ENCODE measurements around the gene SERPINB5. TPM values are rescaled to one million over a fixed set of nuclear protein-coding genes. Genes with fewer than 3 reads are reported as not detected.
A peak's percentile ranks its signal among the peaks of the same experiment; 100 is the strongest.

The SERPINB5 gene, protein sequence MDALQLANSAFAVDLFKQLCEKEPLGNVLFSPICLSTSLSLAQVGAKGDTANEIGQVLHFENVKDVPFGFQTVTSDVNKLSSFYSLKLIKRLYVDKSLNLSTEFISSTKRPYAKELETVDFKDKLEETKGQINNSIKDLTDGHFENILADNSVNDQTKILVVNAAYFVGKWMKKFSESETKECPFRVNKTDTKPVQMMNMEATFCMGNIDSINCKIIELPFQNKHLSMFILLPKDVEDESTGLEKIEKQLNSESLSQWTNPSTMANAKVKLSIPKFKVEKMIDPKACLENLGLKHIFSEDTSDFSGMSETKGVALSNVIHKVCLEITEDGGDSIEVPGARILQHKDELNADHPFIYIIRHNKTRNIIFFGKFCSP
- total RNA-seq (2021) (0.11 TPM in 1 of 2 replicates, not detected in the other), Bru-seq, nascent RNA (not detected), BruChase-seq, experiment 1, labeled RNA remaining after a 2-hour chase (percentile 6 among the genes with signal in this experiment), BruChase-seq, experiment 2, labeled RNA remaining after a 6-hour chase (percentile 11 among the genes with signal in this experiment)
- long read RNA-seq, result 0 reads

DNA sequence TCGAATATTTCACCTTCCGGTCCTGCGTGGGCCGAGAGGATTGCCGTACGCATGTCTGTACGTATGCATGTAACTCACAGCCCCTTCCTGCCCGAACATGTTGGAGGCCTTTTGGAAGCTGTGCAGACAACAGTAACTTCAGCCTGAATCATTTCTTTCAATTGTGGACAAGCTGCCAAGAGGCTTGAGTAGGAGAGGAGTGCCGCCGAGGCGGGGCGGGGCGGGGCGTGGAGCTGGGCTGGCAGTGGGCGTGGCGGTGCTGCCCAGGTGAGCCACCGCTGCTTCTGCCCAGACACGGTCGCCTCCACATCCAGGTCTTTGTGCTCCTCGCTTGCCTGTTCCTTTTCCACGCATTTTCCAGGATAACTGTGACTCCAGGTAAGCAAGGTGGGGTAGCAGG, at the start of gene SERPINB5:
Gene SERPINB5, plus strand, starts transcription at position 291 of the 400 bp plus-strand sequence. CDS start 7,471 bp downstream, outside the sequence.
- Histone ChIP-seq H3K4me1 (ENCODE audit: insufficient read depth, low read length, poor library complexity, severe bottlenecking) (peaks cover 9% of the 10 kb centered on the region), H3K27ac (ENCODE audit: low read depth, low read length, poor library complexity, severe bottlenecking) (no peak within 1 kb of the TSS), H3K4me3 (ENCODE audit: low read depth, low read length, poor library complexity, severe bottlenecking) (no peak within 1 kb of the TSS), H3K36me3 (ENCODE audit: insufficient read depth, low read length, poor library complexity, severe bottlenecking) (no peaks in the 10 kb centered on the region), H3K9me3 (ENCODE audit: low read depth, low read length, poor library complexity, severe bottlenecking) (no peaks in the 10 kb centered on the region), H3K27me3 (replicated peaks; ENCODE audit: insufficient read depth, low read depth, low read length, poor library complexity) (no peaks in the 10 kb centered on the region)
- ChIA-PET POLR2A (ENCODE audit: low non-redundant PET) (no interaction called here), CTCF (no interaction called here)
- TF ChIP-seq, protein P1, sequence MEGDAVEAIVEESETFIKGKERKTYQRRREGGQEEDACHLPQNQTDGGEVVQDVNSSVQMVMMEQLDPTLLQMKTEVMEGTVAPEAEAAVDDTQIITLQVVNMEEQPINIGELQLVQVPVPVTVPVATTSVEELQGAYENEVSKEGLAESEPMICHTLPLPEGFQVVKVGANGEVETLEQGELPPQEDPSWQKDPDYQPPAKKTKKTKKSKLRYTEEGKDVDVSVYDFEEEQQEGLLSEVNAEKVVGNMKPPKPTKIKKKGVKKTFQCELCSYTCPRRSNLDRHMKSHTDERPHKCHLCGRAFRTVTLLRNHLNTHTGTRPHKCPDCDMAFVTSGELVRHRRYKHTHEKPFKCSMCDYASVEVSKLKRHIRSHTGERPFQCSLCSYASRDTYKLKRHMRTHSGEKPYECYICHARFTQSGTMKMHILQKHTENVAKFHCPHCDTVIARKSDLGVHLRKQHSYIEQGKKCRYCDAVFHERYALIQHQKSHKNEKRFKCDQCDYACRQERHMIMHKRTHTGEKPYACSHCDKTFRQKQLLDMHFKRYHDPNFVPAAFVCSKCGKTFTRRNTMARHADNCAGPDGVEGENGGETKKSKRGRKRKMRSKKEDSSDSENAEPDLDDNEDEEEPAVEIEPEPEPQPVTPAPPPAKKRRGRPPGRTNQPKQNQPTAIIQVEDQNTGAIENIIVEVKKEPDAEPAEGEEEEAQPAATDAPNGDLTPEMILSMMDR (conservative IDR thresholded peaks at IDR 0.05; ENCODE audit: low read depth, low read length), result no peak
- no peak for TF ChIP-seq EZH2 (IDR thresholded peaks at IDR 0.05; ENCODE audit: borderline replicate concordance, low read depth, low read length, poor library complexity, severe bottlenecking)
- intact Hi-C loops (cut with micrococcal nuclease; ENCODE audit: unreplicated experiment), result no loop called here
- DNase-seq (ENCODE audit: low spot score), result no peak
- BruUV-seq (replicated peaks), result no TSS peak

DNA sequence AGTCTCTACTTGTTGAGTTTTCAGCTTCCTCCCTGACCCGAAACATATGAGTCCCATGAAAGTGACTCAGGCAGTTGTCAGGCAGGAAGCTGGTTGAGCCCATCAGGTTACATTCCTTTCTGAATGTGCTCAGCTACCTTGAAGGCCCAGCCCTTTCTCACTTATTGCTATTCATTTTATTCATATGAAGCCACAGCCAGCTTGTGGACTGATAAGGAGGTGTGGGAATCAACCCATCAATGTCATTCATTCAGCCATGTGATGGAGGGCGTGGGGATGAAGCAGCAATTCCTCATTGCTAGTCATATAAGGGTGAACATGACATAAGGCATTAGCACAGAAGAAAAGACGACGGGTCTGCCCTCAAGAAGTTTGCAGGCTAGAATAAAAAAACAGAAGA, 49.2 kb upstream of the SERPINB5 start:
- H3K36me3 ChIP-seq (ENCODE audit: insufficient read depth, low read length, poor library complexity, severe bottlenecking), result no peaks in the 10 kb centered on the region
- intact Hi-C loops (cut with micrococcal nuclease; ENCODE audit: unreplicated experiment), result no loop called here
- no TSS peak for BruUV-seq (replicated peaks)
- TF ChIP-seq EZH2 (IDR thresholded peaks at IDR 0.05; ENCODE audit: borderline replicate concordance, low read depth, low read length, poor library complexity, severe bottlenecking), result no peak
- TF ChIP-seq, protein P1 (conservative IDR thresholded peaks at IDR 0.05; ENCODE audit: low read depth, low read length), result no peak
- H3K4me3 ChIP-seq (ENCODE audit: low read depth, low read length, poor library complexity, severe bottlenecking), result no peak overlapping the region
- no peak overlapping the region for H3K27ac ChIP-seq (ENCODE audit: low read depth, low read length, poor library complexity, severe bottlenecking)
- peaks cover 5% of the 10 kb centered on the region for H3K4me1 ChIP-seq (ENCODE audit: insufficient read depth, low read length, poor library complexity, severe bottlenecking)
- H3K9me3 ChIP-seq (ENCODE audit: low read depth, low read length, poor library complexity, severe bottlenecking), result no peaks in the 10 kb centered on the region
- no peaks in the 10 kb centered on the region for H3K27me3 ChIP-seq (replicated peaks; ENCODE audit: insufficient read depth, low read depth, low read length, poor library complexity)
- no peak for DNase-seq (ENCODE audit: low spot score)
- POLR2A ChIA-PET (ENCODE audit: low non-redundant PET), result no interaction called here
- CTCF ChIA-PET, result no interaction called here

DNA sequence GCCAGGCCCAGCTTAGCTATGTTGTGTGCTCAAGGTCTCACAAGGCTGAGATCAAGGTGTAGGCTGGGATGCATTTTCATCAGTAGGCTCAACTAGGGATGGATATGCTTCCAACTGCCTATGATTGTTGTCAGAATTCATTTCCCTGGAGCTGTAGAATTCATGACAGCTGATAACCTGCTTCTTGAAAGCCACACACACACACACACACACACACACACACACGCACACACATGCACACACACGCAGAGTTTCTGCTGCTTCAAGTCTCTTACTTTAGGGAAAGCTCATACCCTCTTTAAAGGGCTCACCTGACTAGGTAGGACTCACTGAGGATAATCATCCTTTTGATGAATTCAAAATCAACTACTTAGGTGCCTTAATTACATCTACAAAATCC, 46.2 kb upstream of the SERPINB5 start:
- H3K27ac ChIP-seq (ENCODE audit: low read depth, low read length, poor library complexity, severe bottlenecking), result no peak overlapping the region
- no peak for DNase-seq (ENCODE audit: low spot score)
- no peaks in the 10 kb centered on the region for H3K36me3 ChIP-seq (ENCODE audit: insufficient read depth, low read length, poor library complexity, severe bottlenecking)
- intact Hi-C loops (cut with micrococcal nuclease; ENCODE audit: unreplicated experiment), result no loop called here
- CTCF ChIA-PET, result no interaction called here
- no TSS peak for BruUV-seq (replicated peaks)
- no peak for TF ChIP-seq EZH2 (IDR thresholded peaks at IDR 0.05; ENCODE audit: borderline replicate concordance, low read depth, low read length, poor library complexity, severe bottlenecking)
- no peaks in the 10 kb centered on the region for H3K9me3 ChIP-seq (ENCODE audit: low read depth, low read length, poor library complexity, severe bottlenecking)
- POLR2A ChIA-PET (ENCODE audit: low non-redundant PET), result no interaction called here
- no peaks in the 10 kb centered on the region for H3K27me3 ChIP-seq (replicated peaks; ENCODE audit: insufficient read depth, low read depth, low read length, poor library complexity)
- no peaks in the 10 kb centered on the region for H3K4me1 ChIP-seq (ENCODE audit: insufficient read depth, low read length, poor library complexity, severe bottlenecking)
- H3K4me3 ChIP-seq (ENCODE audit: low read depth, low read length, poor library complexity, severe bottlenecking), result no peak overlapping the region
